GM21737 (cell line): ENCODE measurements around the gene LAMB3.

Experiments
- ATAC-seq: cut with Tn5 transposase; IDR thresholded peaks from one replicate; pipeline ENCODE4 v1.9.1; 2021; ENCODE audit warnings: mild to moderate bottlenecking, moderate library complexity; ENCODE audit not compliant: unreplicated experiment

LAMB3 gene

GRCh38 chr1:209634005-209634737 lies 18.1 kb downstream of the LAMB3 start:
- ATAC-seq, result no peak

- no peak for ATAC-seq
Measured at GRCh38 chr1:209633335-209633997, 18.8 kb downstream of the LAMB3 start.

DNA sequence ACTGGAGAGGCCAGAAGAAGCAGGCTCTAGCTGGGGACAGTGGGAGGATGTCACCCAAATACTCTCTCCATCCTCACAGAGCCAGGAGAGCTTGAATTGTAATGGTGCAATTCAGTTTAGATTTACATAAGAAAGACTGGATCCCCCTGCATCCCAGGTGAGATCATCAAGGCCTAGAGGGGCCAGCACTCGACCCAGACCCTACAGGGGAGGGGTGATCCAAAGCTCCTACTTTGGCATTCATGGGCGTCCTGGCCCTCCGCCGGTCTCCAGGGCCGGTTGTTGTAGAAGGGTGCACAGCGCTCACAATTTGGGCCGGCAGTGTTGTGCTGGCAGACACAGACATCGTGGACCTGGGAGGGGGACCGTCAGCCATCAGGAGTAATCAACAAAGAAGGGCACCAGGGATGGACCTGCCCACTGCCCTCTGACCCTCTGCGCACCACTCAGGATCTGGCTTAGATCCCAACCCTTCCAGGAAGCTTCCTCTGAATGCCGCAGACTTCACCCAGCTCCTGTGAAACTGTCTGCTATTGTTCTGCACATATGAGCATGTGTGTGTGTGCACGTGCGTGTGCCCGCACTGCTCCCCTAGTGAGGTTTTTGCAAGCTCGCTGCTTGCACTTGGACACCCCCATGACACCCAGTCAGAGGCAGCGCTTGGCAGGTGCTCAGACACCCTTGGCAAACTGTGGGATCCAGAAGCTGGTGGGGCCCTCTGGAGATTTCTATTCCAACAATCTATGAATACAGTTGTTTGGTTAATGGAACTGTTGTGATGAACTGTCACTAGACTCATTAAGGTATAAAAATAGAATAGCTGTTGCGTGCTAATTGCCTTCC lies 21.6 kb downstream of the LAMB3 start:
- no peak for ATAC-seq

DNA sequence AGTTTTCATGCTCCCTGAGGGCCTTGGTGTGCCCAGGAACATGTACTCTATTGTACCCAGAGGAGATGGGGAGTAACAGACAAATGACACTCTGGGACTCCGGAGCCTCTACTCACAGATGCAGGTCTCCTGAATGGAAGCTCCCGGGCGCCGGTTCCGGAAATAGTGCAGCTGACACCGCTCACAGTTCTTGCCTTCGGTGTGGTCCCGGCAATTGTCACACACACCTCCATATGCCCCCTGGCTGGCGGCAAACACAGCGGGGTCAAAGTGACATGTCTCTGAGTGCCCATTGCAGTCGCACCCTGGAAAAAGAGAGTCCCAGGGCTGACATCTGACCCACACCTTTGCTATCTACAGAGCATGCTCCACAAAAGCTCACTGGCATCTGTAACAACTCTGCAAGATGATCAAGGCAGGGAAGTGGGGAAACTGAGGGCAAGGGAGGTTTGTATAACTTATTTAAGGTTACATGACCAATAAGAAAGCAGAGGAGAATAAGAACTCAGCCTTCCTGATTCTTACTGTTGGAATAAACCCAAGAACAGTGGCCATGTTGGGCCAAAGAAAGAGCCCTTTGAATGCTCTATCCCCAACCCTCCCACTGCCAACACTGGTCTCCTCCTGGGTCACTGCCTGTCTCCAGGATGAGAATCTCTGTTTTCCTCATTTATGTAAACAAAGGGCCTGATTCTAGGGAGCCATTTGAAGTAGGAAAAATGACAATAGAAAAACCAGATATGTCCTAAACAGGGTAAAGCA lies 22.4 kb downstream of the LAMB3 start:
- no peak for ATAC-seq

- ATAC-seq, result no peak
Measured at GRCh38 chr1:209628618-209629299, 23.5 kb downstream of the LAMB3 start.

- peak; percentile 69 for ATAC-seq
Measured at GRCh38 chr1:209627732-209628196, 24.5 kb downstream of the LAMB3 start.

DNA sequence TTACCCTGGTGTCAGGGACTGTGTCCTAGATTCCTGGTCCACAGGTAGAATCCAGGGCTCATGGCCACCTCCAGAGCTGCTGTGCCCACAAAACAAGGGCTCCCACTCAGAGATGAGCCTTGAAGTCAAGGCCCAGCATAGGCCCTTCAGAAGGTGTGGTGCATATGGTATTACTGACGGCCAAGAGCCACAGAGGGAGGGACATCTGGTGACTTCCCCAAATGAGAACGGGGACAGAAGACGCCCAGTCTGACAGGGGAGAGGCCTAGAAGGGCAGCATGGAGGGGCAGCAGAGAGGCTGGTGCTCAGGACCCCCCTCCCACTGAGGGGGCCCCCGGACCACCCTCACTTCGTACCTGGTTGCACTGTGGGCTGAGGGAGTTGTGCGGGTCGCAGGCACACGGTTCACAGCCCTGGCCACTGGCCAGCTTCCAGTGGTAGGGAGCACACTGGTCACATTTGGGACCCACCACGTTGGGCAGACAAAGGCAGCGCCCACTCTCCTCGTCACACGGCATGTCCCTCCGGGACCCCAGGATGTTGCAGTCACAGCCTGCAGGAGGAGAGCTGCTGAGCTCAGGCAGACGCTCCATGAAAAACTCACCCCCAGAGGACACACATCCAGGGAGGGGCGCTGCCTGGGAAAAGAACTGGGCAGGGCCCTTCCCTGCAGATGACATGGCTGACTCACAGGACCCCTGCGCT lies 25.0 kb downstream of the LAMB3 start:
- no peak for ATAC-seq

GRCh38 chr1:209626346-209627026 lies 25.7 kb downstream of the LAMB3 start:
- ATAC-seq, result no peak

GRCh38 chr1:209625791-209626285 lies 26.4 kb downstream of the LAMB3 start:
- ATAC-seq, result no peak

DNA sequence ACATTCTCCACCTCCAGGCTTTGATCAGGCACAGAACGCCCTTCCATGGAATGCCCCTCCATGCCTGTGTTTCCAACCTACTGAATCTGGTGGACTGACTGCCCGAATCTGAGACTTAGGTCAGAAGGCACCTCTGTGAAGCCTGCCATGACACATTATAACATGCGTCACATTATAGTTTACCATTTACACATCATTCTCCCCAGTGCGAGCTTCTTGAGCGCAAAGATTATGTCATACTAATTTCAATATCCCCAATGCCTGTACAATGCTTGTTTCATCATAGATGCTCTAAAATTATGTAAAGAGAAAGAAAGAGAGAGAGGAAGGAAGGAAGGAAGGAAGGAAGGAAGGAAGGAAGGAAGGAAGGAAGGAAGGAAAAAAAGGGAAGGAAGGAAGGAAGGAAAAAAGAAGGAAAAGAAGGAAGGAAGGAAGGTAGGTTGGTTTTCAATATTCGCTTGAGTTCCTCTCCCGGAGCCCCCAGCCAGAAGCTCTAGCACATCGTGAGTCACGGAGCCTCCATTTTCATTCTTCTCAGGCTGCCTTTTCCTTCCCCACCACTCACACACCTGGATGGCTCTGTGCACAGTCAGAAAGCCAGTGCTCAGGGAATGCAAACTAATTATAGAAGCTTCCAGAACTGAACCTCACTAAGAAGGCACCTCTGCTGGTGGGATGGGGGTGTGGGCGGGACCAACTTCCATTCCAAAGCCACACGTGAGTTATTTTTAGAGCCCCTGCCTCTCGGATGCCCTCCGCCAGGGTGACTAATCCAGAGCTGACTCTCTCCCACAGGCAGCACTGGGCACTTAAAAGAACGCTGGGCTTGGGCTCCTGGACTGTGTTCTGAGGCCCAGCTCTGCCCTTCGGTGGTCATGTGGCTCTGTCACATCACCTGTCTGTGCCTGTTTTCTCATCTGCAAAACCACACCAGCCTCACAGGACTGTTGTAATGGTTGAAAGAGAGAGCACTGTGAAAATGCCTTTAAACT lies 27.4 kb downstream of the LAMB3 start:
- no peak for ATAC-seq

DNA sequence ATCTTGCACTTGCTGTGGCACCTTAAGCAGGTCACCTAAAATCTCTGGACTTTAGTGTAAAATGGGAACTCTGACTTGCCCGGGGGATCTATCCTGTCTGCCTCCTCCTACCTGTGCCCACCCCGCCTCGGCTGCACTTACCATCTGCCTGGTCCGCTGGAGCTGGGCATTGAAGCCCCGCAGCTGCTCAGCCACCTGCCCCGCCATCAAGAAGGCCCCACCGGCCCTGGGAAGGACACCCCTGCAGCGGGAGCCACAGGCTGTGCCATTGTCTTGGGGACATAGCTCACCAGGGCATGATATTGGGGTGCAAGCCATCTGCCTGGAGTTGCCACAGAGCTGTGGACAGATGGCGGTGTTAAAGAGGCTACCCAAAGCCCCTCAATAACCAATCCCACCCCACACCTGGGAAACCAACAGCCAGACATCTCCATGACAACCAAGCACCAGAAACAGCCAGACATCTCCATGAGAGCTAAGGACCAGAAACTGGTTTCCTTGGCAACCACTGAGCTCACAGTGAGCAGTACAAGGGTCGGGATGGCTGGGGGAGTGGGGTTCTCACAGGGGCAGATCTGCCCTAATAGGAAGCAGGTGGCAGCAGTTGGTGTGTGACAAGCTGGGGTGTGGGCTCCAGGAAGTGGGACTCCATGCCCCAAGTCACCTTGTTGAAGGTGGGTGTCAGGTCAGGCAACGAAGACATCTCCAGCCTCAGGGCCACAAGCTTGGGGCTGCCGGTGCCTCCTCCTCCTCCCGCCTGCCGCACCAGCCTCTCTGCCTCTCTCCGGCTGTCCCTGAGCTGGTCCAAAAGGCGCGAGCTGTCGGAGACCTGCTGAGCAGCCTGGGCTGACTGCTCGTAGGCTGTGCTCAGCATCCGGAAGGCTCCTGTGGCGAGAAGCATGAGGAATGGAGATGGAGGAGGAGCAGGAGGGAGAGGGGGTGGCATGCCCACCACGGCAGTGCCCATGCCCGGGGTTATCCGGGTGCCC lies 29.1 kb downstream of the LAMB3 start:
- ATAC-seq, result no peak

DNA sequence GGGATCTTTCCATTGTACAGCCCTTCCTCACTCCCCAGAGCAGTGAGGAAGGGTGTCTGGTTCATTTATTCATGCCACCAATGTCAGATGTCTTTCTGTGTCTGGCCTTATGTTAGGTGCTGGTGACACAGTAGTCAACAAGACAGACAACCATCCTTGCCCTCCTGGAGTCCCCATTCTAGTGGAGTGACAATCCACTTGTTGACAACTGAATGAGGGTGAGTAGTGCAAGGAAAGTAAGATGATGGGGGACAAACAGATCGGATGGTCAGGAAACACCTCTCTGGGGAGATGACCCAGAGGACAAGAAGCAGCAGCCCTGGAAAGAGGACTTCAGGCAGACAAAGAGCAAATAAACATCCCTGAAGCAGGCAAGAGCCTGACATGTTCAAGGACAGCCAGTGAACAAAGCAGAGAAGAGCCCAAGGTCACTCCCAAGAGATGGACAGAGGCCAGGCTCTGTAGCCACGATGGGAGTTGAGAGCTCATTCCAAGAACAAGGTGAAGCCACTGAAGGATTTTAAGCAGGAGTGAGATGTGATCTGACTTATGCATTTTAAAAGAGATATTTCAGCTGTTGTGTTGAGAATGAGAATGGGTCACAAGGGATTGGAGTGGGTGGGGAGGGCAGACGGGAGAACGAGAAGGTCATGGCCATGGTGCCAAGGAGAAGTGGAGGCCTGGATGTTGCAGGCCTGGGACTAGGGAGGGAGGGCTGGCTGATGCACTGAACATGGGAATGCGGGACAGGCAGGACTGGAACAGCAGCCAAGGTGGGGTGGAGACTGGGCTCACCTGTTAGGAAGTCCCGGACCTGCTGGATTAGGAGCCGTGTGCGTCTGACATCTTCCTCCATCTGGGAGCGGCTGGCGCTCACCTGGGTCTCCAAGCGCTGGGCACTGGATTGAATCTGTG lies 30.2 kb downstream of the LAMB3 start:
- no peak for ATAC-seq

- no peak for ATAC-seq
Measured at GRCh38 chr1:209621286-209621685, 30.9 kb downstream of the LAMB3 start.

DNA sequence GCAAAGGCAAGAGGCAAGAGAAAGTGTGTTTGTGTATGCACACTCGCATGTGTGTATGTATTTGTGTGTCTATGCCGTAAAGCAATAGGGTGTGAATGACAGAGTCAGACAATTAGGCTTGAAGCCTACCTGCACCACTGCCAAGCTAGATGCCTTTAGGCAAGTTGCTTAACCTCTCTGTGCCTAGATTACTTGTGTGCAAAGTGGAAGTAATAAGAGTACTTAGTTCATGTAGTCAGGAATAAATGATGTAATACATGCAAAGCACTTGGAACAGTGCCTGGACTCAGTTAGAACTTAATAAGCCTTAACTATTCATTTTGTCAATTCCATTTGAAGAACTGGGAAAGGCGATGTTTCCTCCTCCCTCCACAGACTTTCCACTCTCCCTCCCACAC lies 31.7 kb downstream of the LAMB3 start:
- ATAC-seq, result no peak

DNA sequence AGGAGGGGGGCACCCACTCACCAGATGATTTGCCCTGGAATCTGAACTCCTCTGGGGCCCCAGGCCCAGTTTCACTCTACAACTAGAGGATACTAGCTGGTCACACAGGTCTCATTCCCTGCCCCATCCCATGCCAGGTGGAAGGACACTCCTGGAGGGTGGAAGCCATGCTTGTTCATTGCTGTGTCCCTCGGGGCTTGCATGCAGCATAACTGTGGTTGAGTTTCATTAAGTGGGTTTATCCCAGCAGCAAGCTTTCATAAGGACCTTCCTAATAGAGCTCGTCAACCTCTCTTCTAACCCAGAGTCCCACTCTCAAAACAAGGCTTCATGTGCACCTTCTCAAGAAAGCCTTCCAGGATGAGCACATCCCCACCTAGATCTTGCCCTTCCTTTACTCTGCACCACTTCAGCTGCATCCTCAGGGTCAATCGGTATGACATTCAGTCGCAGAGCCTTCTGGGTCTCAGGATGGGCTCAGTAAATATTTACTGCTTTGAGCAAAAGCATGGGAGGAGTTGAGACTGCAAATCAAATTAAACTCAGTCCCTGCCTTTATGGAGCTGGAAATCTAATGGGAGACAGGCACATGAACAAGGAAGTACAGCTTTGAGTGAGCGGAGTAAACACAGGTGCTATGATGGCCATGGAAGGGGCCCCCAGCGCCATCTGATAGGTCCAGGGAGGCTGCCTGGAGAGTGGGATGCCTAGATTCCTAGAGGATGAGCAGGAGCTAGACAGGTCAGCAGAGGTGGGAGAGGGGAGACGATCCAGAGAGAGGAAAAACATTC lies 32.3 kb downstream of the LAMB3 start:
- no peak for ATAC-seq
